HEK293 (cell line): ENCODE data around the gene MSRB2.
A peak's percentile ranks its signal among the peaks of the same experiment; 100 is the strongest.

ENCODE experiments used
- CTCF ChIA-PET: fragments of 350-600 bp; formaldehyde crosslinking; extraction: SDS; loops from one replicate; lab custom pipeline; 2021; ENCODE audit warnings: antibody characterized with exemption; lab: Yijun Ruan, JAX
- POLR2A ChIA-PET: fragments of 300-600 bp; formaldehyde crosslinking; extraction: SDS; loops from one replicate; lab custom pipeline; 2020; ENCODE audit warnings: antibody characterized with exemption, inconsistent platforms; lab: Yijun Ruan, JAX
- H3K27ac ChIP-seq: fragments of 200-500 bp; sonication (Bioruptor generic); 2 replicates; pipeline ENCODE4 v1.5.1; 2014; ENCODE audit warnings: low read depth, low read length, control low read depth, inconsistent platforms; ENCODE audit errors: extremely low read depth
- H3K36me3 ChIP-seq, 2 experiments: fragments of 200-500 bp in 1 of 2; sonication (Bioruptor generic) in 1 of 2; 1 replicate in 1 of 2; 2 replicates in 1 of 2; pipeline ENCODE4 v1.5.1; 2014 to 2017; ENCODE audit warnings: inconsistent platforms in 2 of 2, low read length in 2 of 2; ENCODE audit not compliant: control insufficient read depth in 2 of 2, insufficient read depth in 1 of 2
- H3K4me1 ChIP-seq: fragments of 200-500 bp; sonication (Bioruptor generic); 2 replicates; pipeline ENCODE4 v1.5.1; 2014; ENCODE audit warnings: mild to moderate bottlenecking, low read length, inconsistent platforms; ENCODE audit not compliant: control insufficient read depth, insufficient read depth
- H3K4me3 ChIP-seq: 2 replicates; pipeline ENCODE4 v1.5.1; 2011; ENCODE audit warnings: low read depth, mild to moderate bottlenecking, control low read depth, low read length, moderate library complexity
- H3K9me3 ChIP-seq: fragments of 200-500 bp; sonication (Bioruptor generic); 2 replicates; pipeline ENCODE4 v1.5.1; 2014; ENCODE audit warnings: low read depth, low read length, inconsistent platforms; ENCODE audit not compliant: control insufficient read depth, insufficient read depth
- PRDM1 ChIP-seq: fragments of 450-650 bp; formaldehyde crosslinking; IDR thresholded peaks from 2 replicates; pipeline ENCODE4; 2016; ENCODE audit warnings: missing biosample characterization, missing genetic modification characterization
- REPIN1 ChIP-seq: fragments of 450-650 bp; formaldehyde crosslinking; IDR thresholded peaks from 2 replicates; pipeline ENCODE4 v1.5.1; 2017; ENCODE audit warnings: missing biosample characterization, missing genetic modification characterization, low read depth
- SALL2 ChIP-seq: fragments of 450-650 bp; formaldehyde crosslinking; IDR thresholded peaks from 2 replicates; pipeline ENCODE4 v1.5.0; 2017; ENCODE audit warnings: missing biosample characterization, mild to moderate bottlenecking, missing genetic modification characterization, borderline replicate concordance
- SCRT2 ChIP-seq: fragments of 450-650 bp; formaldehyde crosslinking; IDR thresholded peaks from 2 replicates; pipeline ENCODE4 v1.5.1; 2016; ENCODE audit warnings: missing biosample characterization, missing genetic modification characterization
- ZBTB17 ChIP-seq: fragments of 450-650 bp; formaldehyde crosslinking; IDR thresholded peaks from 2 replicates; pipeline ENCODE4 v1.5.1; 2016; ENCODE audit warnings: missing biosample characterization, missing genetic modification characterization
- ZFHX2 ChIP-seq: fragments of 450-650 bp; formaldehyde crosslinking; conservative IDR thresholded peaks from 2 replicates; pipeline ENCODE4 v1.5.1; 2016; ENCODE audit warnings: missing biosample characterization, missing genetic modification characterization
- ZNF175 ChIP-seq: fragments of 450-650 bp; formaldehyde crosslinking; IDR thresholded peaks from 2 replicates; pipeline ENCODE4 v1.5.1; 2016; ENCODE audit warnings: missing biosample characterization, missing genetic modification characterization
- ZNF24 ChIP-seq: fragments of 450-650 bp; formaldehyde crosslinking; IDR thresholded peaks from 2 replicates; pipeline ENCODE4 v1.5.1; 2016; ENCODE audit warnings: missing biosample characterization, missing genetic modification characterization
- ZNF354C ChIP-seq: fragments of 450-650 bp; formaldehyde crosslinking; IDR thresholded peaks from 2 replicates; pipeline ENCODE4 v1.5.1; 2016; ENCODE audit warnings: missing biosample characterization, missing genetic modification characterization, low read depth, borderline replicate concordance
- ZNF366 ChIP-seq: fragments of 450-650 bp; formaldehyde crosslinking; conservative IDR thresholded peaks from 2 replicates; pipeline ENCODE4 v1.5.1; 2016; ENCODE audit warnings: missing biosample characterization, missing genetic modification characterization
- ZNF404 ChIP-seq: fragments of 450-650 bp; formaldehyde crosslinking; IDR thresholded peaks from 2 replicates; pipeline ENCODE4 v1.5.1; 2017; ENCODE audit warnings: missing biosample characterization, missing genetic modification characterization
- ZNF514 ChIP-seq: fragments of 450-650 bp; formaldehyde crosslinking; IDR thresholded peaks from 2 replicates; pipeline ENCODE4 v1.5.1; 2016; ENCODE audit warnings: missing biosample characterization, missing genetic modification characterization
- ZNF544 ChIP-seq: fragments of 450-650 bp; formaldehyde crosslinking; IDR thresholded peaks from 2 replicates; pipeline ENCODE4 v1.5.0; 2017; ENCODE audit warnings: missing biosample characterization, missing genetic modification characterization
- ZNF76 ChIP-seq: fragments of 450-650 bp; formaldehyde crosslinking; IDR thresholded peaks from 2 replicates; pipeline ENCODE4; 2016; ENCODE audit warnings: low read depth, missing biosample characterization, missing genetic modification characterization, borderline replicate concordance
- TF ChIP-seq, protein P1 (sequence below): fragments of 450-650 bp; formaldehyde crosslinking; IDR thresholded peaks from 2 replicates; pipeline ENCODE4 v1.5.1; 2016; ENCODE audit warnings: missing biosample characterization, missing genetic modification characterization
- TF ChIP-seq, protein P2 (sequence below): fragments of 450-650 bp; formaldehyde crosslinking; IDR thresholded peaks from 2 replicates; pipeline ENCODE4 v1.5.1; 2016; ENCODE audit warnings: missing biosample characterization, missing genetic modification characterization
- TF ChIP-seq, protein P3 (sequence below): fragments of 450-650 bp; formaldehyde crosslinking; IDR thresholded peaks from 2 replicates; pipeline ENCODE4 v1.5.1; 2016; ENCODE audit warnings: missing biosample characterization, missing genetic modification characterization
- TF ChIP-seq, protein P4 (sequence below): fragments of 450-650 bp; formaldehyde crosslinking; optimal IDR thresholded peaks from 2 replicates; pipeline ENCODE3; 2016; ENCODE audit warnings: missing biosample characterization, mild to moderate bottlenecking, missing genetic modification characterization
- TF ChIP-seq, protein P5 (sequence below): fragments of 450-650 bp; formaldehyde crosslinking; IDR thresholded peaks from 2 replicates; pipeline ENCODE4 v1.5.1; 2016; ENCODE audit warnings: missing biosample characterization, missing genetic modification characterization
- TF ChIP-seq, protein P6 (sequence below): fragments of 450-650 bp; formaldehyde crosslinking; IDR thresholded peaks from 2 replicates; pipeline ENCODE4 v1.5.1; 2016; ENCODE audit warnings: missing biosample characterization, missing genetic modification characterization

Gene MSRB2

DNA sequence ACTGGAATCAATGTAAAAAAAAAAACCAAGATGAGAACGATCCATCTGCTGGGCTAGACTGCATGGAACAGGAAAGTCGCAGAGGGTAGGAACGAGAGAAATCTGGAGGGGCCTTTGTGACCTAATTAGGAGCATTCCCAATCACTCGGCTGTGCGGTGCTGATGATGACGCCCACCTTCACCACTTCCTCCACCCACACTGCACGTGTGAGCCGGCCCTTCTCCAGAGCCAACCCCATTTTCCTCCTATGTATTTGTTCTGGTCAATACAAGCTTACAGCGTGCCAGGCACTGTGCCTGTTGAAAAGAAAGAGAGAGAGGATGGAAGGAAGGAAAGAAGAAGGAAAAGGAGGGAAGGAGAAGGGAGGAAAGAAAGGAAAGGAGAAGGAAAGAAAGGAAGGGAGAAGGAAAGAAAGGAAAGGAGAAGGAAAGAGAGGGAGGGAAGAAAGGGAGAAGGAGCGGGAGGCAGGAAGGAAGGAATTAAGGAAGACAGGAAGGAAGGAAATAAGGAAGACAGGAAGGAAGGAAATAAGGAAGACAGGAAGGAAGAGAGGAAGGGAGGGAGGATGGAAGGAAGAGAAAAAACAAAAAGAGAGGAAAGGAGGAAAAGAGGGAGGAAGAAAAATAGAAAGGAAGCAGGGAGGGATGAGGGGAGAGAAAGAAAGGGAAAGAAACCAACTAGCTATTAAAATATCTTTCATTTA is 61.2 kb downstream of the MSRB2 start:
- no peaks in the 10 kb centered on the region for H3K36me3 ChIP-seq
- TF ChIP-seq SCRT2 (tag by site-specific recombination) (no peak), SALL2 (tag by site-specific recombination) (peak; percentile 21; the same call in 1 of the 2 replicates), REPIN1 (no peak), ZNF175 (tag by site-specific recombination) (no peak), ZNF404 (tag by site-specific recombination) (no peak), ZNF24 (tag by site-specific recombination) (no peak), ZNF354C (tag by site-specific recombination) (no peak), ZBTB17 (tag by site-specific recombination) (no peak), ZNF366 (tag by site-specific recombination) (peak; percentile 95), ZNF544 (0 out of 2 replicates have a peak, but pooled peaks have one; percentile 38), ZFHX2 (tag by site-specific recombination) (peak; percentile 60), ZNF76 (tag by site-specific recombination) (no peak), PRDM1 (tag by site-specific recombination) (peak; percentile 89), ZNF514 (tag by site-specific recombination) (0 out of 2 replicates have a peak, but pooled peaks have one; percentile 43)
- TF ChIP-seq, protein P1, sequence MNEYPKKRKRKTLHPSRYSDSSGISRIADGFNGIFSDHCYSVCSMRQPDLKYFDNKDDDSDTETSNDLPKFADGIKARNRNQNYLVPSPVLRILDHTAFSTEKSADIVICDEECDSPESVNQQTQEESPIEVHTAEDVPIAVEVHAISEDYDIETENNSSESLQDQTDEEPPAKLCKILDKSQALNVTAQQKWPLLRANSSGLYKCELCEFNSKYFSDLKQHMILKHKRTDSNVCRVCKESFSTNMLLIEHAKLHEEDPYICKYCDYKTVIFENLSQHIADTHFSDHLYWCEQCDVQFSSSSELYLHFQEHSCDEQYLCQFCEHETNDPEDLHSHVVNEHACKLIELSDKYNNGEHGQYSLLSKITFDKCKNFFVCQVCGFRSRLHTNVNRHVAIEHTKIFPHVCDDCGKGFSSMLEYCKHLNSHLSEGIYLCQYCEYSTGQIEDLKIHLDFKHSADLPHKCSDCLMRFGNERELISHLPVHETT: no peak
- TF ChIP-seq, protein P2, sequence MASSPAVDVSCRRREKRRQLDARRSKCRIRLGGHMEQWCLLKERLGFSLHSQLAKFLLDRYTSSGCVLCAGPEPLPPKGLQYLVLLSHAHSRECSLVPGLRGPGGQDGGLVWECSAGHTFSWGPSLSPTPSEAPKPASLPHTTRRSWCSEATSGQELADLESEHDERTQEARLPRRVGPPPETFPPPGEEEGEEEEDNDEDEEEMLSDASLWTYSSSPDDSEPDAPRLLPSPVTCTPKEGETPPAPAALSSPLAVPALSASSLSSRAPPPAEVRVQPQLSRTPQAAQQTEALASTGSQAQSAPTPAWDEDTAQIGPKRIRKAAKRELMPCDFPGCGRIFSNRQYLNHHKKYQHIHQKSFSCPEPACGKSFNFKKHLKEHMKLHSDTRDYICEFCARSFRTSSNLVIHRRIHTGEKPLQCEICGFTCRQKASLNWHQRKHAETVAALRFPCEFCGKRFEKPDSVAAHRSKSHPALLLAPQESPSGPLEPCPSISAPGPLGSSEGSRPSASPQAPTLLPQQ: no peak
- TF ChIP-seq, protein P3, sequence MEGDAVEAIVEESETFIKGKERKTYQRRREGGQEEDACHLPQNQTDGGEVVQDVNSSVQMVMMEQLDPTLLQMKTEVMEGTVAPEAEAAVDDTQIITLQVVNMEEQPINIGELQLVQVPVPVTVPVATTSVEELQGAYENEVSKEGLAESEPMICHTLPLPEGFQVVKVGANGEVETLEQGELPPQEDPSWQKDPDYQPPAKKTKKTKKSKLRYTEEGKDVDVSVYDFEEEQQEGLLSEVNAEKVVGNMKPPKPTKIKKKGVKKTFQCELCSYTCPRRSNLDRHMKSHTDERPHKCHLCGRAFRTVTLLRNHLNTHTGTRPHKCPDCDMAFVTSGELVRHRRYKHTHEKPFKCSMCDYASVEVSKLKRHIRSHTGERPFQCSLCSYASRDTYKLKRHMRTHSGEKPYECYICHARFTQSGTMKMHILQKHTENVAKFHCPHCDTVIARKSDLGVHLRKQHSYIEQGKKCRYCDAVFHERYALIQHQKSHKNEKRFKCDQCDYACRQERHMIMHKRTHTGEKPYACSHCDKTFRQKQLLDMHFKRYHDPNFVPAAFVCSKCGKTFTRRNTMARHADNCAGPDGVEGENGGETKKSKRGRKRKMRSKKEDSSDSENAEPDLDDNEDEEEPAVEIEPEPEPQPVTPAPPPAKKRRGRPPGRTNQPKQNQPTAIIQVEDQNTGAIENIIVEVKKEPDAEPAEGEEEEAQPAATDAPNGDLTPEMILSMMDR (tag by site-specific recombination): no peak
- TF ChIP-seq, protein P4, sequence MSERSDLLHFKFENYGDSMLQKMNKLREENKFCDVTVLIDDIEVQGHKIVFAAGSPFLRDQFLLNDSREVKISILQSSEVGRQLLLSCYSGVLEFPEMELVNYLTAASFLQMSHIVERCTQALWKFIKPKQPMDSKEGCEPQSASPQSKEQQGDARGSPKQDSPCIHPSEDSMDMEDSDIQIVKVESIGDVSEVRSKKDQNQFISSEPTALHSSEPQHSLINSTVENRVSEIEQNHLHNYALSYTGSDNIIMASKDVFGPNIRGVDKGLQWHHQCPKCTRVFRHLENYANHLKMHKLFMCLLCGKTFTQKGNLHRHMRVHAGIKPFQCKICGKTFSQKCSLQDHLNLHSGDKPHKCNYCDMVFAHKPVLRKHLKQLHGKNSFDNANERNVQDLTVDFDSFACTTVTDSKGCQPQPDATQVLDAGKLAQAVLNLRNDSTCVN (tag by site-specific recombination): no peak
- TF ChIP-seq, protein P5, sequence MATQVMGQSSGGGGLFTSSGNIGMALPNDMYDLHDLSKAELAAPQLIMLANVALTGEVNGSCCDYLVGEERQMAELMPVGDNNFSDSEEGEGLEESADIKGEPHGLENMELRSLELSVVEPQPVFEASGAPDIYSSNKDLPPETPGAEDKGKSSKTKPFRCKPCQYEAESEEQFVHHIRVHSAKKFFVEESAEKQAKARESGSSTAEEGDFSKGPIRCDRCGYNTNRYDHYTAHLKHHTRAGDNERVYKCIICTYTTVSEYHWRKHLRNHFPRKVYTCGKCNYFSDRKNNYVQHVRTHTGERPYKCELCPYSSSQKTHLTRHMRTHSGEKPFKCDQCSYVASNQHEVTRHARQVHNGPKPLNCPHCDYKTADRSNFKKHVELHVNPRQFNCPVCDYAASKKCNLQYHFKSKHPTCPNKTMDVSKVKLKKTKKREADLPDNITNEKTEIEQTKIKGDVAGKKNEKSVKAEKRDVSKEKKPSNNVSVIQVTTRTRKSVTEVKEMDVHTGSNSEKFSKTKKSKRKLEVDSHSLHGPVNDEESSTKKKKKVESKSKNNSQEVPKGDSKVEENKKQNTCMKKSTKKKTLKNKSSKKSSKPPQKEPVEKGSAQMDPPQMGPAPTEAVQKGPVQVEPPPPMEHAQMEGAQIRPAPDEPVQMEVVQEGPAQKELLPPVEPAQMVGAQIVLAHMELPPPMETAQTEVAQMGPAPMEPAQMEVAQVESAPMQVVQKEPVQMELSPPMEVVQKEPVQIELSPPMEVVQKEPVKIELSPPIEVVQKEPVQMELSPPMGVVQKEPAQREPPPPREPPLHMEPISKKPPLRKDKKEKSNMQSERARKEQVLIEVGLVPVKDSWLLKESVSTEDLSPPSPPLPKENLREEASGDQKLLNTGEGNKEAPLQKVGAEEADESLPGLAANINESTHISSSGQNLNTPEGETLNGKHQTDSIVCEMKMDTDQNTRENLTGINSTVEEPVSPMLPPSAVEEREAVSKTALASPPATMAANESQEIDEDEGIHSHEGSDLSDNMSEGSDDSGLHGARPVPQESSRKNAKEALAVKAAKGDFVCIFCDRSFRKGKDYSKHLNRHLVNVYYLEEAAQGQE (tag by site-specific recombination): no peak
- TF ChIP-seq, protein P6, sequence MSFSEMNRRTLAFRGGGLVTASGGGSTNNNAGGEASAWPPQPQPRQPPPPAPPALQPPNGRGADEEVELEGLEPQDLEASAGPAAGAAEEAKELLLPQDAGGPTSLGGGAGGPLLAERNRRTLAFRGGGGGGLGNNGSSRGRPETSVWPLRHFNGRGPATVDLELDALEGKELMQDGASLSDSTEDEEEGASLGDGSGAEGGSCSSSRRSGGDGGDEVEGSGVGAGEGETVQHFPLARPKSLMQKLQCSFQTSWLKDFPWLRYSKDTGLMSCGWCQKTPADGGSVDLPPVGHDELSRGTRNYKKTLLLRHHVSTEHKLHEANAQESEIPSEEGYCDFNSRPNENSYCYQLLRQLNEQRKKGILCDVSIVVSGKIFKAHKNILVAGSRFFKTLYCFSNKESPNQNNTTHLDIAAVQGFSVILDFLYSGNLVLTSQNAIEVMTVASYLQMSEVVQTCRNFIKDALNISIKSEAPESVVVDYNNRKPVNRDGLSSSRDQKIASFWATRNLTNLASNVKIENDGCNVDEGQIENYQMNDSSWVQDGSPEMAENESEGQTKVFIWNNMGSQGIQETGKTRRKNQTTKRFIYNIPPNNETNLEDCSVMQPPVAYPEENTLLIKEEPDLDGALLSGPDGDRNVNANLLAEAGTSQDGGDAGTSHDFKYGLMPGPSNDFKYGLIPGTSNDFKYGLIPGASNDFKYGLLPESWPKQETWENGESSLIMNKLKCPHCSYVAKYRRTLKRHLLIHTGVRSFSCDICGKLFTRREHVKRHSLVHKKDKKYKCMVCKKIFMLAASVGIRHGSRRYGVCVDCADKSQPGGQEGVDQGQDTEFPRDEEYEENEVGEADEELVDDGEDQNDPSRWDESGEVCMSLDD (tag by site-specific recombination): no peak
- TF ChIP-seq, all 188 proteins: peak for 6
- H3K4me1 ChIP-seq: no peaks in the 10 kb centered on the region
- POLR2A ChIA-PET: no interaction called here
- no peaks in the 10 kb centered on the region for H3K9me3 ChIP-seq
- CTCF ChIA-PET: interaction anchor here (0.6 to 4.7 kb wide), 8 partner anchors 16 to 1164 kb away, joined by 3 to 96 read pairs (median 4); partner anchors contain the start of gene PTF1A
- no peak overlapping the region for H3K4me3 ChIP-seq
- H3K27ac ChIP-seq: no peak overlapping the region
